ENCODE measurements around the gene EPN2. TPM values are rescaled to one million over a fixed set of nuclear protein-coding genes. Genes with fewer than 3 reads are reported as not detected.
A peak's percentile ranks its signal among the peaks of the same experiment; 100 is the strongest.

EPN2 gene
- polyA plus RNA-seq, 1 donor: 24.2 TPM

DNA sequence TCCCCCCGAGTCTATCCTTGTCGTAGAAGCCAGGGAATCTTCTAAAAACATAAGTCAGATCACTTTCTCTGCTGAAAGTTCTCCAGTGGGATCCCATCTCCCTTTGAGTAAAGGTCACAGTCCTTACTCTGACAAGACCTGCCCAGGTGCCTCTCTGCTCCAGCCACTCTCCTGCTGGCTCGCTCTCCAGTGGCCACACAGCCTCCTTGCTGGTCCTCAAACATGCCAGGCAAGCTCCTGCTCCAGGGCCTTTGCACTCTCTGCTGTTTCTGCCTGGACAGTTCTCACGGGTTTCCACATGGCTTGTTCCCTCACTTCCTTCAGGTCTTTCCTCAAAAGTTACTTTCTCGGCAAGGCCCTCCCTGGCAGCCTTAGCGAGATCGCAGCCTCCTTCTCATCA, 122.0 kb downstream of the EPN2 start:
- H3K27ac ChIP-seq (ENCODE audit: low read length): no peak overlapping the region
- no peak overlapping the region for H3K4me3 ChIP-seq (ENCODE audit: low read length)
- H3K36me3 ChIP-seq (ENCODE audit: control insufficient read depth, insufficient read depth, low read length): peaks cover 25% of the 10 kb centered on the region
- peaks cover 15% of the 10 kb centered on the region for H3K4me1 ChIP-seq (ENCODE audit: control insufficient read depth, insufficient read depth, low read length)
- no CpG with 5 or more reads among the region's 7 CpGs for WGBS (ENCODE audit: insufficient coverage, low lambda C conversion rate)
- H3K27me3 ChIP-seq (ENCODE audit: control insufficient read depth, insufficient read depth, low read length): no peaks in the 10 kb centered on the region
- DNase-seq: no peak
- H3K9me3 ChIP-seq (ENCODE audit: control insufficient read depth, low read depth, low read length): no peaks in the 10 kb centered on the region

DNA sequence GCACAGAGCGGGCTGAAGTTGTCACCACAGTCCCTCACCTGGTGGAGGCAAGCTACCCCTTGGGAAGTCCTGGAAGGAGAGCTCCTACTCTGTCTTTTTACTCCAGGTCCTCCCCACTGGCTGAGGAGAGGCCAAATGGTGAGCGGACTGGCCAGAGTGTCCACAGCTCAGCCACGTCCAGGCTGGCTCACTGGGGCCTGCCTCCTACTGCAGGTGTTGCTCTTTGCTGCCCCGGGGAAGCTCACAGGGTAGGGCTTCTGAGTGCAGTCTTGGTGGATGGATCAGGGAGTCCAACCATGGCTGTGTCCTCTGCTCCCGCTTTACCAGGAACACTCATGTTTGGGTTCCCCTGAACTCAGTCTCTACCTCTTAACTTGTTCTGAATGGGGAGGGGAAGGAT, 122.7 kb downstream of the EPN2 start:
- no CpG with 5 or more reads among the region's 5 CpGs for WGBS (ENCODE audit: insufficient coverage, low lambda C conversion rate)
- H3K27ac ChIP-seq (ENCODE audit: low read length): no peak overlapping the region
- DNase-seq: no peak
- no peaks in the 10 kb centered on the region for H3K9me3 ChIP-seq (ENCODE audit: control insufficient read depth, low read depth, low read length)
- H3K36me3 ChIP-seq (ENCODE audit: control insufficient read depth, insufficient read depth, low read length): peaks cover 25% of the 10 kb centered on the region
- H3K27me3 ChIP-seq (ENCODE audit: control insufficient read depth, insufficient read depth, low read length): no peaks in the 10 kb centered on the region
- H3K4me3 ChIP-seq (ENCODE audit: low read length): no peak overlapping the region
- H3K4me1 ChIP-seq (ENCODE audit: control insufficient read depth, insufficient read depth, low read length): peaks cover 15% of the 10 kb centered on the region

DNA sequence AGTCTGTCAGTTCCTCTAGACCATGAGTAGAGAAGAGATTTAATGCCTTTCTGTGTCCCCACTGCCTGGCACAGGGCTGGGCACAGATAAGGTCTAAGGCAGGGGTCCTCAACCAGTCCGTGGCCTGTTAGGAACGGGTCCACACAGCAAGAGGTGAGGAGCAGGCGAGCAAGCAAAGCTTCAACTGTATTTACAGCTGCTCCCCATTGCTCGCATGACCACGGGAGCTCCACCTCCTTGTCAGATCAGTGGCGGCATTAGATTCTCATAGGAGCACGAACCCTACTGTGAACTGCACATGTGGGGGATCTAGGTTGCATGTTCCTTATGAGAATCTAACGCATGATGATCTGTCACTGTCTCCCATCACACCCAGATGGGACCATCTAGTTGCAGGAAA, 123.6 kb downstream of the EPN2 start:
- Histone ChIP-seq H3K9me3 (ENCODE audit: control insufficient read depth, low read depth, low read length) (no peaks in the 10 kb centered on the region), H3K27me3 (ENCODE audit: control insufficient read depth, insufficient read depth, low read length) (no peaks in the 10 kb centered on the region), H3K4me3 (ENCODE audit: low read length) (no peak overlapping the region), H3K4me1 (ENCODE audit: control insufficient read depth, insufficient read depth, low read length) (peaks cover 15% of the 10 kb centered on the region), H3K27ac (ENCODE audit: low read length) (no peak overlapping the region), H3K36me3 (ENCODE audit: control insufficient read depth, insufficient read depth, low read length) (peaks cover 25% of the 10 kb centered on the region)
- no peak for DNase-seq
- no CpG with 5 or more reads among the region's 8 CpGs for WGBS (ENCODE audit: insufficient coverage, low lambda C conversion rate)

DNA sequence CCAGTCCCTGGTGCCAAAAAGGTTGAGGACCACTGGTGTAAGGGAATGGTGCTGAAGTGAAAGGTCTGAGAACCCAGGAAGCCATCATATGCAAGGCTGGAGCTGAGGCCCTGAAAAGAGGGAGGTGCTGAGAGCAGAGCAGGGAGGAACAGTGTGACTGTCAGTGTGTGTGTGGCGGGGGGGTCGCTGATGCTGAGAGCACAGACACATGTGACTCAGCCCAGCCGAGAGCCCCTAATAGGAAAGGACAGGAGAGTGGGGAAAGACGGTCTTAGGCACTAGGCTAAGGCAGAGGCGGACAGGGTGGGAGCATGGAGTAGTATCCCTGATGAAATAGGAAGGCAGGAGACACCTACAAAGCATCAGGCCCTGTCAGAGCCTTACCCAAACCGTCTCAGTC, 124.2 kb downstream of the EPN2 start:
- WGBS (ENCODE audit: insufficient coverage, low lambda C conversion rate): no CpG with 5 or more reads among the region's 6 CpGs
- no peak for DNase-seq
- H3K27ac ChIP-seq (ENCODE audit: low read length): no peak overlapping the region

DNA sequence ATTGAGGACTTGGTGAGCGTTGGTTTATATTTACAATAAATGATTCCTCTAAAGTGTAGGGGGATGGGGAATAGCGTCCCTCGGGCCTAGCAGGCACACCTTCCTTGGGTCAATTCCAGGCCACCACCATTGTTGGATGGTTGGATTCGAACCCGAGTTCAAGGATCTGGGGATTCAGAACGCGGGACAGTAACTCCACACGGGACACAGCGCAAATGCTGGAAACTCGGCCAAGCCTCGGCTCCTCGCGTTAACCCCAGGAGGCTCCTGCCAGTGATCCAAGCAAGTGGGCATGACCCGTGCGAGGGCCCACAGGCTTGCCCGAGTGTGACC, 124.7 kb downstream of the EPN2 start:
- DNase-seq: no peak
- H3K4me1 ChIP-seq (ENCODE audit: control insufficient read depth, insufficient read depth, low read length): peaks cover 15% of the 10 kb centered on the region
- peak overlapping the region; percentile 78 for H3K4me3 ChIP-seq (ENCODE audit: low read length)
- WGBS (ENCODE audit: insufficient coverage, low lambda C conversion rate): no CpG with 5 or more reads among the region's 16 CpGs
- no peaks in the 10 kb centered on the region for H3K27me3 ChIP-seq (ENCODE audit: control insufficient read depth, insufficient read depth, low read length)
- H3K36me3 ChIP-seq (ENCODE audit: control insufficient read depth, insufficient read depth, low read length): peaks cover 18% of the 10 kb centered on the region
- H3K27ac ChIP-seq (ENCODE audit: low read length): peak overlapping the region; percentile 93
- H3K9me3 ChIP-seq (ENCODE audit: control insufficient read depth, low read depth, low read length): no peaks in the 10 kb centered on the region

More for the DNA sequence above, 124.2 kb downstream of the EPN2 start:
- no peaks in the 10 kb centered on the region for H3K9me3 ChIP-seq (ENCODE audit: control insufficient read depth, low read depth, low read length)
- no peaks in the 10 kb centered on the region for H3K27me3 ChIP-seq (ENCODE audit: control insufficient read depth, insufficient read depth, low read length)
- H3K4me1 ChIP-seq (ENCODE audit: control insufficient read depth, insufficient read depth, low read length): peaks cover 15% of the 10 kb centered on the region
- peaks cover 23% of the 10 kb centered on the region for H3K36me3 ChIP-seq (ENCODE audit: control insufficient read depth, insufficient read depth, low read length)
- H3K4me3 ChIP-seq (ENCODE audit: low read length): no peak overlapping the region

DNA sequence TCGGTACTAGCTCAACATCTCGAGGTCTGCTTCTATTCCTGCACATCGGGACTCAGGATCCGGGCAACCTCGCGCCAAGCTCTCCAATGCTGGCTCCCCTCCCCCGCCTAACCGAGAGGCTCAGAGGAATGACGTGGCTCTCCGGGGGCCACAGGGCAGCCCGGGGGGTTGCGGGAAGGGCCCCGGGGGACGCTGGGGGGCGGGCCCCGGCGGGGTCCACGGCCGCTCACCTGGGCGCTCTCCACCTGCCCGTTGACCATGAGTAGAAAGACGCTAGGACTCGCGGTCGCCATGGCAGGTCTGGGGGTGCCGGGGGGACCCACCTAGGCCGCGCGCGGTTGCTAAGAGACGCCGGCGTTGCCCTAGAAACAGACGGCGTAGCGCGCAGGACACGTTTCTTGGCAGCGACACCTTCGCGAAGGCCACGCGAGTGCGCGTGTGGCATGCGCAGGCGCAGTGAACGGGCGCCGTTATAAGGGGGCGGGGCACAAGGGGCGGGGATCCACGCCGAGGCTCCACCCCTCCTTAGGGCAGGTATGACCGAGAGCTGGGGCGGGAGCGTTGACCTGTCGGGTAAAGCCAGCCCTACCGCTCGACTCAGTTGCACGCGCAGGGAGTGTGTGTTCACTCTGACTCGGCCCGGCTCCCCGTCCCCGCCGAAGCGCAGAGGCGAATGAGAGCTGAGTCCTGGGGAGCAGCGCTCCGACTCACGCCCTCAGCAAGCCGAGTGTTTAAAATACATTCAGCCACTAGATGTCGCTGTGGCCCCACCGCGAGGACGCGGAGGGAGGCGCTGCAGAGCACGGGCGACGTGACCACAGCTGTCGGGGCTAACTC, 125.3 kb downstream of the EPN2 start, which contains the start of gene B9D1:
Gene B9D1 (minus strand): TSS at position 447 of the 837 bp plus-strand sequence. CDS start 154 bp downstream, at position 293.
- peak within 1 kb of the TSS; percentile 93 for H3K27ac ChIP-seq (ENCODE audit: low read length)
- peak; percentile 92 to 95 for DNase-seq
- WGBS (ENCODE audit: insufficient coverage, low lambda C conversion rate): no CpG with 5 or more reads among the region's 83 CpGs

DNA sequence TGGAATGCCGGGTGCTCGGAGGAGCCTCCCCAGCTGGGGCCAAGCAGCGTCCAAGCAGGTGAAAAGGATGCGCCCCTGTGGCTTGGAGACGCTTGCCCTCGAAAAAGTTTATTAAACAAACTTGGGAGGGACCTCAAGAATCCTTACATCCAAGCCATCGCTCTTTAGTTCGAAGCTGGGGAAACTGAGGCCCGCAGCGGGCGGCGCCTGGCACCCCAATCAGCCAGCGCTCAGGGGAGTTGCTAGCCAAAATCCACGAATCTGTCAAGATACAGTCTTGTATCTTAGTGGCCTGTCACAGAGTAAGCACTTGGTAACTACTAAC, 125.9 kb downstream of the EPN2 start:
- DNase-seq: no peak
- H3K27ac ChIP-seq (ENCODE audit: low read length): peak overlapping the region; percentile 93
- H3K4me1 ChIP-seq (ENCODE audit: control insufficient read depth, insufficient read depth, low read length): peaks cover 15% of the 10 kb centered on the region
- no CpG with 5 or more reads among the region's 14 CpGs for WGBS (ENCODE audit: insufficient coverage, low lambda C conversion rate)
- no peaks in the 10 kb centered on the region for H3K27me3 ChIP-seq (ENCODE audit: control insufficient read depth, insufficient read depth, low read length)
- peak overlapping the region; percentile 78 for H3K4me3 ChIP-seq (ENCODE audit: low read length)
- H3K36me3 ChIP-seq (ENCODE audit: control insufficient read depth, insufficient read depth, low read length): peaks cover 8% of the 10 kb centered on the region
- H3K9me3 ChIP-seq (ENCODE audit: control insufficient read depth, low read depth, low read length): no peaks in the 10 kb centered on the region

More for the DNA sequence above, 125.3 kb downstream of the EPN2 start, which contains the start of gene B9D1:
- Histone ChIP-seq H3K4me1 (ENCODE audit: control insufficient read depth, insufficient read depth, low read length) (peaks cover 15% of the 10 kb centered on the region), H3K27me3 (ENCODE audit: control insufficient read depth, insufficient read depth, low read length) (no peaks in the 10 kb centered on the region), H3K9me3 (ENCODE audit: control insufficient read depth, low read depth, low read length) (no peaks in the 10 kb centered on the region), H3K36me3 (ENCODE audit: control insufficient read depth, insufficient read depth, low read length) (peaks cover 13% of the 10 kb centered on the region), H3K4me3 (ENCODE audit: low read length) (peak within 1 kb of the TSS; percentile 78)

DNA sequence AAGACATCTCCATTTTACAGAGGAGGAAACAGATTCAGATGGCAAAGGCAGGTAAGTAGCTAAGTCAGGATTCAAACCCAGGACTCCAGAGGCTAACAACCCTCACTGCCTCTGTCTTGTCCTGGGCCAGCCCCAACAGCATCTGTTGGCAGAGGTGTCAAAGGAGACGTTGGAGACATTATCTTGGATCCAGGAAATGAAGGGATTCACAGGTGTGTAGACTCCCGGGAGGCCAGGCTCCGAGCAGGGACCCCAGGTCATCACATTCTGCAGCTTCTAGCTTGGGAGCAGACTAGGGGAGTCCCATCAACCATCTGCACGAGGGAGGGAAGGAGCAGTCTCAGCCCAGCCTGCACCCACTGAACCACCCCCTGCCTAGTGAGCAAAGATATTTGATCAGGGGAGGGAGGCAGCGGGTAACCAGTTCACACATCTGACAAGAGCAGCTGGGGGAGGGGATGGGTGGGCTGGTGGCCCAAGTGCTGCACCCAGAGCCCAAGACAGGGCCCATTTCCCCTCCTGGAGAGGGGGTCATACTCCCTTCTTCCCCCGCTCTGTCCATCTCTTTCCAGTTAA, 126.4 kb downstream of the EPN2 start:
- peaks cover 15% of the 10 kb centered on the region for H3K4me1 ChIP-seq (ENCODE audit: control insufficient read depth, insufficient read depth, low read length)
- no peaks in the 10 kb centered on the region for H3K9me3 ChIP-seq (ENCODE audit: control insufficient read depth, low read depth, low read length)
- no peak overlapping the region for H3K4me3 ChIP-seq (ENCODE audit: low read length)
- H3K27ac ChIP-seq (ENCODE audit: low read length): no peak overlapping the region
- H3K36me3 ChIP-seq (ENCODE audit: control insufficient read depth, insufficient read depth, low read length): peaks cover 7% of the 10 kb centered on the region
- 100% methylated on average over 1 of the region's 6 CpGs for WGBS (ENCODE audit: insufficient coverage, low lambda C conversion rate)
- no peak for DNase-seq
- no peaks in the 10 kb centered on the region for H3K27me3 ChIP-seq (ENCODE audit: control insufficient read depth, insufficient read depth, low read length)

DNA sequence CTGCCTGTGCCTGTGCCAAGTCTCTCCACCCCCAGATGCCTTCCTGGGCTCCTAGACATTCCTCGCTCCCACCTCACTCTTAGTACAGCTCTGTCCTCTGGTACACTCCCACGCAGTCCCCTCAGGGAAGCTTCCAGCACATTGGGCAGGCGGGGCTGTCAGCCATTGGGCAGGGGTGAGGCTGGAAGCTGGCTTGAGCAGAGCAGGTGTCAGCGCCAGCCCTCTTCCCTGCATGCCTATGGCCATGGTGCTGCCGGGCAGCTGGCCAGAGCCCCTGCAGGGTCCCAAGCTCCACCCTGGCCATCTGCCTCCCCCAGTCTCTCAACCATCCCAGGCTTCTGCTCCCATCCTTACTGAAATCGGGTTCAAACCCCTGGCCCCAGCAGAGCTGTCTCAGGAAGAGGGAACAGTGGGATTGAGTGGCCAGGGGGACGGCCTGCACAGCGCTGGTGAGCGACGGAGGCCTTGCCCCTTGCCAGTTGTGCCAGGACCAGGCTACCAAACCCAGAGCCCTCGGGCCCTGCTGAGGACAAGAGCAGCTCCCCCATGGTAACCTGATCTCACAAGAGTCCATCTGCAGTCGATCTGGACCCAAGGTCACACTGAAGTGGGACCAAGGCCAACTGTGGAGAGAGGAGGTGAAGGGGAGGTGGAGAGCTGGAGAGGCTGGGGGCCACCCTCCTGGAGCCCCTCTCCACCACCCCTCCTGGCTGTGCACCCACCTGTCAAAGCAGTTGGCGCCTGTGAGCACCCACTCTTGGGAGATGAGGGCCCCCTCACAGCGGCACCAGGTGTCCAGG, 127.7 kb downstream of the EPN2 start:
- no peak overlapping the region for H3K4me3 ChIP-seq (ENCODE audit: low read length)
- no peak for DNase-seq
- no CpG with 5 or more reads among the region's 14 CpGs for WGBS (ENCODE audit: insufficient coverage, low lambda C conversion rate)
- H3K4me1 ChIP-seq (ENCODE audit: control insufficient read depth, insufficient read depth, low read length): peaks cover 15% of the 10 kb centered on the region
- H3K9me3 ChIP-seq (ENCODE audit: control insufficient read depth, low read depth, low read length): no peaks in the 10 kb centered on the region
- no peak overlapping the region for H3K27ac ChIP-seq (ENCODE audit: low read length)
- H3K27me3 ChIP-seq (ENCODE audit: control insufficient read depth, insufficient read depth, low read length): no peaks in the 10 kb centered on the region
- peaks cover under 1% of the 10 kb centered on the region for H3K36me3 ChIP-seq (ENCODE audit: control insufficient read depth, insufficient read depth, low read length)

DNA sequence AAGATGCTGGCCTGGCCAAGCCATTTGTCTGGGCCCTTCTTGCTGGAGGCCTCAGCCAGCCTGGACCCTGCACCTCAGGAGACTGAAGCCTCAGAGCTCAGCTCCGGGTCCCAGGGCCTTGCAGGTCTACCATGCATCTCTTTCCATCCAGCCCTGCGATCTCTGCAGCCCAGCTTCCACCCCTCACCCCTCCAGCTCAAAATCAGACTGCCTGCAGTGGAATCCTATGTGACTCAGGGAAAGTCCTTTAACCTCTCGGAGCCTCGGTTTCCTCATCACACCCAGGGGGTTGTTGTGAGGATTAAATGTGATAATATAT, 128.3 kb downstream of the EPN2 start:
- H3K9me3 ChIP-seq (ENCODE audit: control insufficient read depth, low read depth, low read length): no peaks in the 10 kb centered on the region
- WGBS (ENCODE audit: insufficient coverage, low lambda C conversion rate): no CpG with 5 or more reads among the region's 4 CpGs
- no peaks in the 10 kb centered on the region for H3K27me3 ChIP-seq (ENCODE audit: control insufficient read depth, insufficient read depth, low read length)
- H3K4me3 ChIP-seq (ENCODE audit: low read length): no peak overlapping the region
- no peak for DNase-seq
- no peak overlapping the region for H3K27ac ChIP-seq (ENCODE audit: low read length)
- peaks cover 15% of the 10 kb centered on the region for H3K4me1 ChIP-seq (ENCODE audit: control insufficient read depth, insufficient read depth, low read length)
- H3K36me3 ChIP-seq (ENCODE audit: control insufficient read depth, insufficient read depth, low read length): no peaks in the 10 kb centered on the region
